Measurements from ENCODE around the gene FAM25A. TPM values are rescaled to one million over a fixed set of nuclear protein-coding genes. Genes with fewer than 3 reads are reported as not detected.

The FAM25A gene
- total RNA-seq, 2 donors from 2014 or later, result not detected

DNA sequence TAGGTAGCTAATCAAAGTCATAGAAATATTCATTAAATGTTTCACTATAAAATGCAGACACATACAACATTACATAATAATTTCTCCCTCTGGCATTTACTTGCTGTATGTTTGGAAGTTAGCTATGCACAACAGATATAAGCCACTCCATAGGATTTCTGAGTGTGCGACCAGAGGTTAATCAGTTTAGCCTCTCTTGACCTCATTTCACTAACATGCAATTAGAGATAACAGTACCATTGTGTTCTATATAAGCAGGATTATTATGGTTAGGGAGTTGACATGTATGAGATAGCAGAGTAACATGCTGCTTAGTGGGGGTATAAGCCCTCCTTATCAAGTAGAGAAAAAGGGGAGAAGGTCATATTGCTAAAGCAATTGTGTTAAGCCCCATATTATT lies 48.2 kb downstream of the FAM25A start:
- no peak overlapping the region for H3K4me3 ChIP-seq

GRCh38 chr10:87072449-87072848 lies 52.4 kb downstream of the FAM25A start:
- 44% methylated on average over 2 of the region's 2 CpGs for WGBS
- TF ChIP-seq POLR2AphosphoS5 (IDR thresholded peaks at IDR 0.05), result no peak
- no peak for TF ChIP-seq POLR2A (IDR thresholded peaks at IDR 0.05)
- TF ChIP-seq, protein P1, sequence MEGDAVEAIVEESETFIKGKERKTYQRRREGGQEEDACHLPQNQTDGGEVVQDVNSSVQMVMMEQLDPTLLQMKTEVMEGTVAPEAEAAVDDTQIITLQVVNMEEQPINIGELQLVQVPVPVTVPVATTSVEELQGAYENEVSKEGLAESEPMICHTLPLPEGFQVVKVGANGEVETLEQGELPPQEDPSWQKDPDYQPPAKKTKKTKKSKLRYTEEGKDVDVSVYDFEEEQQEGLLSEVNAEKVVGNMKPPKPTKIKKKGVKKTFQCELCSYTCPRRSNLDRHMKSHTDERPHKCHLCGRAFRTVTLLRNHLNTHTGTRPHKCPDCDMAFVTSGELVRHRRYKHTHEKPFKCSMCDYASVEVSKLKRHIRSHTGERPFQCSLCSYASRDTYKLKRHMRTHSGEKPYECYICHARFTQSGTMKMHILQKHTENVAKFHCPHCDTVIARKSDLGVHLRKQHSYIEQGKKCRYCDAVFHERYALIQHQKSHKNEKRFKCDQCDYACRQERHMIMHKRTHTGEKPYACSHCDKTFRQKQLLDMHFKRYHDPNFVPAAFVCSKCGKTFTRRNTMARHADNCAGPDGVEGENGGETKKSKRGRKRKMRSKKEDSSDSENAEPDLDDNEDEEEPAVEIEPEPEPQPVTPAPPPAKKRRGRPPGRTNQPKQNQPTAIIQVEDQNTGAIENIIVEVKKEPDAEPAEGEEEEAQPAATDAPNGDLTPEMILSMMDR (IDR thresholded peaks at IDR 0.05), result no peak
- intact Hi-C loops (cut with DNase I), result no loop called here
- H3K4me1 ChIP-seq (replicated peaks), result no peaks in the 10 kb centered on the region
- DNase-seq (ENCODE audit: low spot score), result no peak
- H3K36me3 ChIP-seq, result no peaks in the 10 kb centered on the region
- H3K27ac ChIP-seq, result no peak overlapping the region
- no peaks in the 10 kb centered on the region for H3K27me3 ChIP-seq (replicated peaks; ENCODE audit: insufficient read depth)
- H3K9me3 ChIP-seq, result no peaks in the 10 kb centered on the region
- no peak overlapping the region for H3K4me3 ChIP-seq

More for the DNA sequence above, 48.2 kb downstream of the FAM25A start:
- Histone ChIP-seq H3K36me3 (peaks cover 10 to 11% of the 10 kb centered on the region in 2 donors), H3K9me3 (no peaks in the 10 kb centered on the region), H3K4me1 (replicated peaks) (no peaks in the 10 kb centered on the region), H3K27me3 (replicated peaks; ENCODE audit: insufficient read depth) (no peaks in the 10 kb centered on the region), H3K27ac (no peak overlapping the region)
- intact Hi-C loops (cut with DNase I), result no loop called here
- DNase-seq (ENCODE audit: low spot score), result no peak
- TF ChIP-seq, protein P1 (IDR thresholded peaks at IDR 0.05), result no peak
- TF ChIP-seq POLR2AphosphoS5 (IDR thresholded peaks at IDR 0.05), result no peak
- TF ChIP-seq POLR2A (IDR thresholded peaks at IDR 0.05), result no peak
- 92% methylated on average over 1 of the region's 1 CpG for WGBS

Small RNA genes within 50 kb of the gene (small RNA-seq; reads per million reads assigned to genes)
- gene AL136982.5 (0 reads per million in 2 donors), gene BMS1P3 (0 reads per million in 2 donors), gene FAM25A (0 reads per million in 2 donors), gene RNU6-529P (0 reads per million in 2 donors)

Other genes starting within 250 kb of the FAM25A start
- gene MMRN2, start 62.7 kb upstream of the FAM25A start, total RNA-seq, result 10 to 100 TPM; 24.6 to 26.1 TPM
- gene SNCG, start 61.7 kb upstream of the FAM25A start, total RNA-seq, result 10 to 100 TPM; 38.5 to 46.6 TPM
- 100 to 1,000 TPM; 128 to 347 TPM for gene ADIRF, start 51.8 kb upstream of the FAM25A start, total RNA-seq
- gene GLUD1, start 74.5 kb downstream of the FAM25A start, total RNA-seq, result 100 to 1,000 TPM; 154 to 437 TPM
- gene SHLD2, start 74.9 kb downstream of the FAM25A start, total RNA-seq, result 10 to 100 TPM; 25.2 to 43.5 TPM
- 1 to 10 TPM; 3.6 to 9.5 TPM for gene NUTM2A, start 205.2 kb downstream of the FAM25A start, total RNA-seq

Data from prostate gland (tissue), 2 donors.